NCI-H128 (cell line): Measurements from ENCODE around the gene CDKN1C.

Experiments
- DNase-seq: peaks from one replicate; lab custom pipeline; 2025; ENCODE audit not compliant: unreplicated experiment; lab: John Stamatoyannopoulos, UW

The CDKN1C gene

GRCh38 chr11:2870460-2870859, 15.1 kb downstream of the CDKN1C start:
- no peak for DNase-seq

- DNase-seq, result no peak
Observed at GRCh38 chr11:2869561-2870427, 15.8 kb downstream of the CDKN1C start.

- no peak for DNase-seq
Observed at GRCh38 chr11:2869134-2869526, 16.4 kb downstream of the CDKN1C start.

GRCh38 chr11:2868506-2869133, 17.0 kb downstream of the CDKN1C start:
- no peak for DNase-seq

- no peak for DNase-seq
Observed at GRCh38 chr11:2867722-2868505, 17.7 kb downstream of the CDKN1C start.

GRCh38 chr11:2867142-2867541, 18.4 kb downstream of the CDKN1C start:
- DNase-seq, result no peak

GRCh38 chr11:2865922-2866577, 19.5 kb downstream of the CDKN1C start:
- no peak for DNase-seq

GRCh38 chr11:2864901-2865300, 20.7 kb downstream of the CDKN1C start:
- no peak for DNase-seq

GRCh38 chr11:2863276-2863618, 22.3 kb downstream of the CDKN1C start:
- DNase-seq, result no peak

- no peak for DNase-seq
Observed at GRCh38 chr11:2862395-2863275, 22.9 kb downstream of the CDKN1C start.

GRCh38 chr11:2860636-2861035, 24.9 kb downstream of the CDKN1C start:
- DNase-seq, result no peak

- DNase-seq, result no peak
Observed at GRCh38 chr11:2859699-2860037, 25.9 kb downstream of the CDKN1C start.

- no peak for DNase-seq
Observed at GRCh38 chr11:2858995-2859698, 26.4 kb downstream of the CDKN1C start.

- DNase-seq, result no peak
Observed at GRCh38 chr11:2857918-2858317, 27.7 kb downstream of the CDKN1C start.

- no peak for DNase-seq
Observed at GRCh38 chr11:2857276-2857675, 28.3 kb downstream of the CDKN1C start.

- no peak for DNase-seq
Observed at GRCh38 chr11:2855162-2855561, 30.4 kb downstream of the CDKN1C start.

- no peak for DNase-seq
Observed at GRCh38 chr11:2853997-2854560, 31.5 kb downstream of the CDKN1C start.

GRCh38 chr11:2853401-2853800, 32.2 kb downstream of the CDKN1C start:
- DNase-seq, result no peak

- no peak for DNase-seq
Observed at GRCh38 chr11:2849994-2850770, 35.4 kb downstream of the CDKN1C start.
